K562 (cell line): ENCODE data around the gene GVQW3. TPM values are rescaled to one million over a fixed set of nuclear protein-coding genes. Genes with fewer than 3 reads are reported as not detected.

Source experiments
- ATAC-seq: fragments of 200-7000 bp; cut with Tn5 transposase; 3 replicates; pipeline ENCODE4 v1.9.1; 2020; ENCODE audit warnings: moderate library complexity
- BruUV-seq: library from RNA; stranded (reverse); fragments of 400-500 nt; replicated peaks from 2 replicates; lab custom pipeline; 2021; lab: Mats Ljungman, UMichigan
- CTCF ChIA-PET: fragments of 300-600 bp; formaldehyde crosslinking; extraction: SDS; loops from one replicate; lab custom pipeline; 2021; ENCODE audit warnings: low intra/inter-chr PET ratio; lab: Yijun Ruan, JAX
- POLR2A ChIA-PET: fragments of 300-600, 350-650 bp; sonication (Branson Sonifier 250); formaldehyde crosslinking; extraction: SDS; loops from one replicate; lab custom pipeline; 2021; ENCODE audit warnings: antibody characterized with exemption, inconsistent platforms; lab: Yijun Ruan, JAX
- DNase-seq, 4 experiments: peaks; one replicate each; pipeline versions ENCODE4 v3.0.0 to v3.0.0-alpha.2; 2011 to 2018; ENCODE audit warnings: low spot score in 3 of 4, mixed read lengths in 3 of 4; ENCODE audit errors: extremely low read depth in 1 of 4
- FAIRE-seq: peaks from 2 replicates; lab custom pipeline; 2011; peaks lifted over from hg19 to GRCh38; lab: Jason Lieb, UNC
- H2AFZ ChIP-seq: 2 replicates; pipeline ENCODE4 v1.6.0; 2011; ENCODE audit warnings: low read depth, low read length, control low read depth, inconsistent platforms
- H3K27ac ChIP-seq: fragments of 200-600 bp; 3 replicates; pipeline ENCODE4 v1.8.0; 2011; ENCODE audit warnings: low read depth, mild to moderate bottlenecking, control low read depth, inconsistent platforms, low read length, moderate library complexity, mixed read lengths; ENCODE audit errors: extremely low read depth
- H3K27me3 ChIP-seq, 2 experiments: fragments of 300-600 bp in 1 of 2; 2 replicates in 1 of 2; 3 replicates in 1 of 2; pipeline versions ENCODE4 v1.6.0 to v1.8.0; 2011; ENCODE audit warnings: inconsistent platforms in 2 of 2, low read length in 2 of 2, mild to moderate bottlenecking in 1 of 2, mixed read lengths in 1 of 2, moderate library complexity in 1 of 2; ENCODE audit not compliant: control insufficient read depth in 2 of 2, insufficient read depth in 2 of 2
- H3K36me3 ChIP-seq: fragments of 300-600 bp; 3 replicates; pipeline ENCODE4 v1.8.0; 2011; ENCODE audit warnings: mild to moderate bottlenecking, low read length, inconsistent platforms; ENCODE audit not compliant: control insufficient read depth, insufficient read depth
- H3K4me1 ChIP-seq, 2 experiments: fragments of 200-600 bp in 1 of 2; replicated peaks in 1 of 2; 2 replicates in 1 of 2; 3 replicates in 1 of 2; pipeline versions ENCODE4 v1.5.1 to v1.8.0; 2011; ENCODE audit warnings: inconsistent platforms in 2 of 2, low read length in 2 of 2, mild to moderate bottlenecking in 1 of 2, mixed read lengths in 1 of 2, moderate library complexity in 1 of 2; ENCODE audit not compliant: control insufficient read depth in 2 of 2, insufficient read depth in 2 of 2
- H3K4me2 ChIP-seq: 2 replicates; pipeline ENCODE4 v1.6.1; 2011; ENCODE audit warnings: low read length, control low read depth, inconsistent platforms, mixed read lengths; ENCODE audit not compliant: insufficient read depth
- H3K4me3 ChIP-seq: fragments of 200-600 bp; sonication (generic), shearing (Covaris generic); 2 replicates; pipeline ENCODE4 v1.5.1; 2016; ENCODE audit warnings: control low read depth, inconsistent platforms
- H3K79me2 ChIP-seq: fragments of 200-600 bp; 3 replicates; pipeline ENCODE4 v1.8.0; 2011; ENCODE audit warnings: low read length, inconsistent platforms; ENCODE audit not compliant: control insufficient read depth, insufficient read depth
- H3K9ac ChIP-seq, 2 experiments: 2 replicates each; pipeline versions ENCODE4 v1.6.0 to v1.6.1; 2011; ENCODE audit warnings: low read depth in 2 of 2, low read length in 2 of 2, control low read depth in 1 of 2, inconsistent platforms in 1 of 2, mild to moderate bottlenecking in 1 of 2, mixed read lengths in 1 of 2; ENCODE audit not compliant: insufficient read depth in 1 of 2
- H3K9me1 ChIP-seq: one replicate; pipeline ENCODE4 v1.6.0; 2011; ENCODE audit warnings: inconsistent platforms, mild to moderate bottlenecking, low read length, moderate library complexity; ENCODE audit not compliant: control insufficient read depth, insufficient read depth
- H3K9me3 ChIP-seq: replicated peaks from 2 replicates; pipeline ENCODE4 v1.5.1; 2011; ENCODE audit warnings: low read depth, low read length, inconsistent platforms; ENCODE audit not compliant: control insufficient read depth, insufficient read depth
- H4K20me1 ChIP-seq: replicated peaks from 2 replicates; pipeline ENCODE4 v1.6.1; 2011; ENCODE audit warnings: low read length, inconsistent platforms, mixed read lengths; ENCODE audit not compliant: control insufficient read depth, insufficient read depth
- C11orf30 ChIP-seq: fragments of 450-650 bp; IDR thresholded peaks from 2 replicates; pipeline ENCODE4 v1.6.1; 2016; ENCODE audit warnings: low read depth, mild to moderate bottlenecking
- ELF2 ChIP-seq: fragments of 250-450 bp; sonication (Bioruptor Pico); IDR thresholded peaks from 2 replicates; pipeline ENCODE4 v1.5.0; 2021; ENCODE audit warnings: mild to moderate bottlenecking
- ETV1 ChIP-seq: fragments of 450-650 bp; conservative IDR thresholded peaks from 2 replicates; pipeline ENCODE4 v1.6.1; 2016; ENCODE audit warnings: missing genetic modification characterization, control low read depth, low read depth, missing compliant biosample characterization
- MAFF ChIP-seq: IDR thresholded peaks from 2 replicates; pipeline ENCODE4 v1.6.1; 2012; ENCODE audit warnings: low read length, improper control_type of control experiment
- MAFG ChIP-seq: fragments of 450-650 bp; conservative IDR thresholded peaks from 2 replicates; pipeline ENCODE4 v1.6.1; 2016; ENCODE audit warnings: missing genetic modification characterization, missing compliant biosample characterization
- NFE2 ChIP-seq: IDR thresholded peaks from 2 replicates; pipeline ENCODE4 v1.6.1; 2014; ENCODE audit warnings: antibody characterized with exemption, low read depth
- NFE2L1 ChIP-seq: fragments of 450-650 bp; IDR thresholded peaks from 2 replicates; pipeline ENCODE4 v1.6.1; 2016; ENCODE audit warnings: missing genetic modification characterization, low read depth, mild to moderate bottlenecking, missing compliant biosample characterization, moderate library complexity, borderline replicate concordance
- ZNF316 ChIP-seq: fragments of 450-650 bp; IDR thresholded peaks from 2 replicates; pipeline ENCODE4 v1.6.1; 2016
- WGBS: fragments of 100-300 bp; shearing (Covaris generic); methylation state at CpG from one replicate; pipeline ENCODE4 v1.1.6; 2016; ENCODE audit warnings: low coverage, mixed read lengths; ENCODE audit not compliant: insufficient coverage; ENCODE audit errors: missing lambda C conversion rate; 5-methylcytosine and 5-hydroxymethylcytosine counted together
- in situ Hi-C: fragments of 300-500 bp; cut with MboI; formaldehyde crosslinking; loops from 4 replicates; pipeline ENCODE4 v1.15.0; 2018; ENCODE audit warnings: inconsistent platforms, mixed read lengths
- intact Hi-C: fragments of 100-400 bp; cut with micrococcal nuclease; formaldehyde crosslinking; loops from 2 replicates; pipeline ENCODE4 v1.14.2; 2022
- polyA plus RNA-seq, 8 experiments: library from polyadenylated mRNA; depleted of rRNA in 4 of 8; stranded (reverse) in 5 of 8; unstranded in 3 of 8; fragments of >200 nt; fragmentation: Nextera tagmentation in 2 of 8; fragmentation: Illumina TruSeq in 1 of 8; extraction: Ambion mirVana in 2 of 8; extraction: Trizol in 1 of 8; gene quantifications; 2 replicates each; pipeline versions ENCODE4 v1.2.1 to v1.2.3, GENCODE V29; 2011 to 2014; ENCODE audit warnings: inconsistent platforms in 1 of 8, missing spikeins in 1 of 8
- total RNA-seq, 7 experiments: library from RNA; depleted of rRNA in 6 of 7; stranded (reverse); fragments of >200 nt in 6 of 7; fragmentation: Illumina TruSeq in 2 of 7; extraction: Trizol in 2 of 7; gene quantifications; 2 replicates each; pipeline versions ENCODE4 v1.2.1 to v1.2.3, GENCODE V29; 2011 to 2021; ENCODE audit warnings: low replicate concordance in 1 of 7
- TF ChIP-seq, protein P1 (sequence below): IDR thresholded peaks from 2 replicates; pipeline ENCODE4 v1.6.1; 2016; ENCODE audit warnings: missing genetic modification characterization, missing compliant biosample characterization
- TF ChIP-seq, protein P2 (sequence below), 2 experiments: fragments of 450-650 bp; IDR thresholded peaks; 2 replicates each; pipeline ENCODE4 v1.6.1; 2016

The GVQW3 gene
- total and polyA plus RNA-seq, 9 of the 15 experiments (the other 6 are each of a cell fraction or from before 2014, with no cell fraction given), result 0.66 to 5.7 (median 2.1) TPM

DNA sequence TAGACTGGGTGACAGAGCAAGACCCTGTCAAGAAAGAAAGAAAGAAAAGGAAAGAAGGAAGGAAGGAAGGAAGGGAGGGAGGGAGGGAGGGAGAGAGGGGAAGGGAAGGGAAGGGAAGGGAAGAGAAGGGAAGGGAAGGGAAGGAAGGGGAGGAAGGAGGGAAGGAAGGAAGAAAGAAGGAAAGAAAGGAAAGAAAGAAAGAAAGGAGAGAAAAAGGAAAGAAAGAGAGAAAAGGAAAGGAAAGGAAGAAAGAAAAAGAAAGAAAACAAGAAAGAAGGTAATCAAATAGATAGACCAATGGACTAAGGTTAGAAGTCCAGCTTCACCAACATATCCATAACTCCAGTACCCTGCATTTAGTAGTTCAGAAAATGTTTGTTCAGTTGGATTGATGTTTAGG lies 45.5 kb downstream of the GVQW3 start:
- DNase-seq, result no peak
- POLR2A ChIA-PET, result interaction anchor here (1.6 kb wide), 1 partner anchor 8 kb away, joined by 4 read pairs; no protein-coding TSS in a partner anchor
- intact Hi-C loops (loop anchor here (10.0 kb wide), 1 partner anchor 82 kb away; no protein-coding TSS in a partner anchor), in situ Hi-C loops (no loop called here)
- TF ChIP-seq, protein P1, sequence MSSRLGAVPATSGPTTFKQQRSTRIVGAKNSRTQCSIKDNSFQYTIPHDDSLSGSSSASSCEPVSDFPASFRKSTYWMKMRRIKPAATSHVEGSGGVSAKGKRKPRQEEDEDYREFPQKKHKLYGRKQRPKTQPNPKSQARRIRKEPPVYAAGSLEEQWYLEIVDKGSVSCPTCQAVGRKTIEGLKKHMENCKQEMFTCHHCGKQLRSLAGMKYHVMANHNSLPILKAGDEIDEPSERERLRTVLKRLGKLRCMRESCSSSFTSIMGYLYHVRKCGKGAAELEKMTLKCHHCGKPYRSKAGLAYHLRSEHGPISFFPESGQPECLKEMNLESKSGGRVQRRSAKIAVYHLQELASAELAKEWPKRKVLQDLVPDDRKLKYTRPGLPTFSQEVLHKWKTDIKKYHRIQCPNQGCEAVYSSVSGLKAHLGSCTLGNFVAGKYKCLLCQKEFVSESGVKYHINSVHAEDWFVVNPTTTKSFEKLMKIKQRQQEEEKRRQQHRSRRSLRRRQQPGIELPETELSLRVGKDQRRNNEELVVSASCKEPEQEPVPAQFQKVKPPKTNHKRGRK (tag), result peak; percentile 80
- TF ChIP-seq ETV1 (tag), result no peak
- H3K79me2 ChIP-seq, result no peaks in the 10 kb centered on the region
- H3K9ac ChIP-seq, result no peak overlapping the region
- no peaks in the 10 kb centered on the region for H3K9me3 ChIP-seq
- H3K4me3 ChIP-seq, result no peak overlapping the region
- no peak for FAIRE-seq
- CTCF ChIA-PET, result no interaction called here
- H3K9me1 ChIP-seq, result no peaks in the 10 kb centered on the region
- no peaks in the 10 kb centered on the region for H3K4me1 ChIP-seq
- no peak overlapping the region for H2AFZ ChIP-seq
- H3K27me3 ChIP-seq, result peaks cover 7 to 9% of the 10 kb centered on the region in 2 experiments; a peak in 4 of 5 replicates
- no peak overlapping the region for H3K4me2 ChIP-seq
- BruUV-seq, result no TSS peak
- no peaks in the 10 kb centered on the region for H4K20me1 ChIP-seq
- ATAC-seq, result no peak
- no peaks in the 10 kb centered on the region for H3K36me3 ChIP-seq
- H3K27ac ChIP-seq, result no peak overlapping the region

DNA sequence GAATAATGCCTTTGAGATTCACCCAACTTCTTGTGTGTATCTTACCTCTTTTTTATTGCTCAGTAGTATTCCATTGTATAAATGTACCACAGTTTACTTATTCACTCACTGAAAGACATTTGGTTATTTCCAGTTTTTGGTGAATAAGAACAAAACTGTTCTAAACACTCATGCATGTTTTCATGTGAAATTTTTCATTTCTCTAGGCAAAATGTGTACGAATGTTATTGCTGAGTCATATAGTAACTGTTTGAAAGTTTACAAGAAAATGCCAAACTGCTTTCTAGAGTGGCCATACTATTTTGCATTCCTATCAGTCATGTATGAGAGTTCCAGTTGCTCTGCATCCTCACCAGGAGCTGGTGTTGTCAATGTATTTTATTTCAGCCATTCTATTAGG lies 54.9 kb downstream of the GVQW3 start:
- DNase-seq, result no peak
- Histone ChIP-seq H3K9me3 (no peaks in the 10 kb centered on the region; the same call in 1 of the 2 replicates), H3K4me3 (no peak overlapping the region), H4K20me1 (no peaks in the 10 kb centered on the region), H2AFZ (no peak overlapping the region), H3K79me2 (no peaks in the 10 kb centered on the region), H3K27ac (no peak overlapping the region)
- in situ Hi-C loops, result no loop called here
- POLR2A ChIA-PET, result no interaction called here
- FAIRE-seq, result no peak
- TF ChIP-seq NFE2L1 (tag), result peak; percentile 74
- TF ChIP-seq C11orf30, result peak; percentile 70
- TF ChIP-seq MAFF, result peak; percentile 62; the same call in 1 of the 2 replicates
- peak; percentile 82 for TF ChIP-seq ZNF316
- TF ChIP-seq MAFG (tag), result peak; percentile 85
- TF ChIP-seq ELF2 (CRISPR knock-in tag), result no peak
- TF ChIP-seq, protein P2, sequence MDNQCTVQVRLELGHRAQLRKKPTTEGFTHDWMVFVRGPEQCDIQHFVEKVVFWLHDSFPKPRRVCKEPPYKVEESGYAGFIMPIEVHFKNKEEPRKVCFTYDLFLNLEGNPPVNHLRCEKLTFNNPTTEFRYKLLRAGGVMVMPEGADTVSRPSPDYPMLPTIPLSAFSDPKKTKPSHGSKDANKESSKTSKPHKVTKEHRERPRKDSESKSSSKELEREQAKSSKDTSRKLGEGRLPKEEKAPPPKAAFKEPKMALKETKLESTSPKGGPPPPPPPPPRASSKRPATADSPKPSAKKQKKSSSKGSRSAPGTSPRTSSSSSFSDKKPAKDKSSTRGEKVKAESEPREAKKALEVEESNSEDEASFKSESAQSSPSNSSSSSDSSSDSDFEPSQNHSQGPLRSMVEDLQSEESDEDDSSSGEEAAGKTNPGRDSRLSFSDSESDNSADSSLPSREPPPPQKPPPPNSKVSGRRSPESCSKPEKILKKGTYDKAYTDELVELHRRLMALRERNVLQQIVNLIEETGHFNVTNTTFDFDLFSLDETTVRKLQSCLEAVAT (IDR thresholded peaks at IDR 0.05), result no peak
- TF ChIP-seq NFE2, result peak; percentile 67
- TF ChIP-seq, all 486 proteins: peak for 6
- Histone ChIP-seq H3K36me3 (no peaks in the 10 kb centered on the region), H3K4me1 (peaks cover 2 to 7% of the 10 kb centered on the region in 2 experiments; a peak in 4 of 5 replicates), H3K9ac (no peak overlapping the region), H3K9me1 (no peaks in the 10 kb centered on the region), H3K27me3 (peaks cover 2 to 6% of the 10 kb centered on the region in 2 experiments; a peak in 2 of 5 replicates), H3K4me2 (no peak overlapping the region)
- BruUV-seq, result no TSS peak
- CTCF ChIA-PET, result interaction anchor here (0.7 kb wide), 1 partner anchor 368 kb away, joined by 4 read pairs; no protein-coding TSS in a partner anchor
- intact Hi-C loops, result no loop called here
- ATAC-seq, result no peak
- 6% methylated on average over 1 of the region's 1 CpG for WGBS
